Effector memory CD8-positive, alpha-beta T cell (primary cell): Measurements from ENCODE around the gene SLC20A1.
"Not testable (repeated sequence)": the region's sequence is repeated elsewhere in the genome, so short reads cannot be mapped to it uniquely, and the experiment has no call there.

Experiments used
- ATAC-seq: fragments of 150-1000 bp; cut with Tn5 transposase; replicated peaks from 2 replicates; pipeline ENCODE4 v1.10.0; 2021; ENCODE audit warnings: mild to moderate bottlenecking, moderate library complexity
- DNase-seq, 3 experiments: peaks; one replicate each; pipeline ENCODE4 v3.0.0; 2021
- H3K27ac Mint-ChIP-seq, 2 donors: one replicate each; pipeline ENCODE4 v1.8.0; 2022; ENCODE audit warnings: mild to moderate bottlenecking in 2 of 2, mixed read lengths in 2 of 2, moderate library complexity in 2 of 2
- H3K27me3 Mint-ChIP-seq, 2 donors: one replicate each; pipeline ENCODE4 v1.8.0; 2022; ENCODE audit warnings: mixed read lengths in 2 of 2
- H3K36me3 Mint-ChIP-seq: one replicate; pipeline ENCODE4 v1.8.0; 2022; ENCODE audit warnings: mild to moderate bottlenecking, moderate library complexity, mixed read lengths; ENCODE audit not compliant: insufficient read depth
- H3K4me1 Mint-ChIP-seq, 2 donors: one replicate each; pipeline ENCODE4 v1.8.0; 2022; ENCODE audit warnings: low read depth in 2 of 2, mixed read lengths in 2 of 2
- H3K4me3 Mint-ChIP-seq, 2 donors: one replicate each; pipeline ENCODE4 v1.8.0; 2022; ENCODE audit warnings: mild to moderate bottlenecking in 2 of 2, mixed read lengths in 2 of 2, moderate library complexity in 2 of 2
- H3K9me3 Mint-ChIP-seq, 2 donors: one replicate each; pipeline ENCODE4 v1.8.0; 2022; ENCODE audit warnings: mixed read lengths in 2 of 2

SLC20A1 gene

DNA sequence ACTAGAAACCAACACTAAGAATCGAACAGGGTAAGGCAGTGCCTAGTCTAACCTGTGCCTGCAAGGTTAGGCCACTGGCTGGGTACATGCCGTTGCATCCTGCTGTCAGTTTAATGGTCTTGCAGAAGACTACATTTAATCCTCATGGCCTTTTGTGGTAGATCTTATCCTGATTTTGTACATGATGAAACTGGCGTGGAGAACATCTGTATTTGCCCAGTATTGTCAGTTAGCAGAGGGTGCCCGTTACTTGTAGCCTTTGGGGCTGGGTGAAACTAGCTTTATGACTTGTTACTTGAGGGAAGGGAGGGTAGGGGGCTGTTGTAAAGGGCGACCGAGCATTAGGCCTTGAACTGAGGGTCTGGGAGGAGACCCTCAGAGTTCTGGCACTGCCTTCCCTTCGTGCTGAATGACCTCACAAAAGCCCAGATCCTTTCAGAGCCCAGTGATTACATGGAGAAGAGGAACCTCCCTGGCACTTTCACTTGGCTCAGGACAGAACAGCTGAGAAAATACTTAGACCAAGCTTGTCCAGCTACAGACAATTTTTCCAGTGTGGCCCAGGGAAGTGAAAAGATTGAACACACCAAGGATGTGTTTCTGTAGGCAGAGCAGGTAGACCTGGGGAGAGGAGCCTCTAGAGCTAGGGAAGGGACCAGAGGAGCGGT is 19.5 kb downstream of the SLC20A1 start:
- Mint-ChIP-seq H3K36me3 (peaks cover 61% of the 10 kb centered on the region), H3K4me3 (no peak overlapping the region), H3K9me3 (no peaks in the 10 kb centered on the region), H3K27ac (peak overlapping the region; percentile 83 to 89), H3K27me3 (no peaks in the 10 kb centered on the region), H3K4me1 (peaks cover 17 to 32% of the 10 kb centered on the region in 2 donors)
- DNase-seq, result no peak
- ATAC-seq, result no peak

DNA sequence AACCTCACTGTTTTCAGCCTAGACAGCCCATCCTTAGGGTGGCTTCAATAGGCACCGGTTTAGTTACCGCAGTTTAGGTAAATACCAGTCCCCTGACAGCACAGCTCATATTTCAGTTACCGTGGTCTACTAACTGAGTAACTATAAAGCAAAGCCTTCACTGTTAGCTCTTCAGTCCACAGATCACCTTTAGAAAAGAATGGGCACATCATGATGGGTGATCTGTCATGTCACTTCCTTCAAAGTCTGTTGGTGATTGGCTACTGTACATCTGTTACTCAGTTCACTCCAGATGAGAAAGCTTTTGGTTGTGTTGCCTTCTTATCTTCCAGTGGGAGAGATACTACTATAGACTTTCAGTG is 21.0 kb downstream of the SLC20A1 start:
- no peaks in the 10 kb centered on the region for H3K9me3 Mint-ChIP-seq
- H3K4me1 Mint-ChIP-seq, result peaks cover 10 to 22% of the 10 kb centered on the region in 2 donors
- peaks cover 46% of the 10 kb centered on the region for H3K36me3 Mint-ChIP-seq
- DNase-seq (no peak), ATAC-seq (no peak)
- peak overlapping the region; percentile 54 to 83 for H3K27ac Mint-ChIP-seq
- H3K27me3 Mint-ChIP-seq, result no peaks in the 10 kb centered on the region
- H3K4me3 Mint-ChIP-seq, result no peak overlapping the region

DNA sequence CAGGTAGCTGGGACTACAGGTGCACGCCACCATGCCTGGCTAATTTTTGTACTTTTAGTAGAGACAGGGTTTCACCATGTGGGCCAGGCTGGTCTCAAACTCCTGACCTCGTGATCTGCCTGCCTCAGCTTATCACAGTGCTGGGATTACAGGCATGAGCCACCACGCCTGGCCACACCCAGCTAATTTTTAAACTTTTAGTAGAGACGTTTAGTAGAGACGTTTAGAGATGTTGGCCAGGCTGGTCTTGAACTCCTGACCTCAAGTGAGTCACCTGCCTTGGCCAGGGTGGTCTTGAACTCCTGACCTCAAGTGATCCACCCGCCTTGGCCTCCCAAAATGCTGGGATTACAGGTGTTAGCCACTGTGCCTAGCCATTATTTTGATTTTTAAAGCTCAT is 21.8 kb downstream of the SLC20A1 start:
- not testable (repeated sequence) for H3K27me3 Mint-ChIP-seq, DNase-seq, H3K9me3 Mint-ChIP-seq, ATAC-seq, H3K4me3 Mint-ChIP-seq
- peaks cover 45% of the 10 kb centered on the region for H3K36me3 Mint-ChIP-seq
- peak overlapping the region in 1 of 2 donors; percentile 54 for H3K27ac Mint-ChIP-seq
- peaks cover 10 to 18% of the 10 kb centered on the region in 2 donors for H3K4me1 Mint-ChIP-seq

DNA sequence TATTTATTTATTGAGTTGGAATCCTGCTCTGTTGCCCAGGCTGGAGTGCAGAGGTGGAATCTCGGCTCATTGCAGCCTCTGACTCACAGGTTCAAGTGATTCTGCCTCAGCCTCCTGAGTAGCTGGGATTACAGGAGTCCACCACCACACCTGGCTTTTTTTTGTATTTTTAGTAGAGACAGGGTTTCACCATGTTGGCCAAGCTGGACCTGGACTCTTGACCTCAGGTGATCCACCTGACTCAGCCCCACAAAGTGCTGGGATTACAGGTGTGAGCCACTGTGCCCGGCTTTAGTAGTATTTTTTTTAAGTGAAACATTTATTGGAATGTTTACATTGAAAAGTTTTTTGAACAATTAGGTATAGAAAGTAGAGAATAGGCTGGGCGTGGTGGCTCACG is 23.9 kb downstream of the SLC20A1 start:
- DNase-seq (no peak), ATAC-seq (no peak)
- H3K27ac Mint-ChIP-seq, result no peak overlapping the region
- H3K36me3 Mint-ChIP-seq, result peaks cover 32% of the 10 kb centered on the region
- no peaks in the 10 kb centered on the region for H3K27me3 Mint-ChIP-seq
- no peaks in the 10 kb centered on the region for H3K9me3 Mint-ChIP-seq
- H3K4me1 Mint-ChIP-seq, result peaks cover 4 to 5% of the 10 kb centered on the region in 2 donors
- H3K4me3 Mint-ChIP-seq, result no peak overlapping the region

DNA sequence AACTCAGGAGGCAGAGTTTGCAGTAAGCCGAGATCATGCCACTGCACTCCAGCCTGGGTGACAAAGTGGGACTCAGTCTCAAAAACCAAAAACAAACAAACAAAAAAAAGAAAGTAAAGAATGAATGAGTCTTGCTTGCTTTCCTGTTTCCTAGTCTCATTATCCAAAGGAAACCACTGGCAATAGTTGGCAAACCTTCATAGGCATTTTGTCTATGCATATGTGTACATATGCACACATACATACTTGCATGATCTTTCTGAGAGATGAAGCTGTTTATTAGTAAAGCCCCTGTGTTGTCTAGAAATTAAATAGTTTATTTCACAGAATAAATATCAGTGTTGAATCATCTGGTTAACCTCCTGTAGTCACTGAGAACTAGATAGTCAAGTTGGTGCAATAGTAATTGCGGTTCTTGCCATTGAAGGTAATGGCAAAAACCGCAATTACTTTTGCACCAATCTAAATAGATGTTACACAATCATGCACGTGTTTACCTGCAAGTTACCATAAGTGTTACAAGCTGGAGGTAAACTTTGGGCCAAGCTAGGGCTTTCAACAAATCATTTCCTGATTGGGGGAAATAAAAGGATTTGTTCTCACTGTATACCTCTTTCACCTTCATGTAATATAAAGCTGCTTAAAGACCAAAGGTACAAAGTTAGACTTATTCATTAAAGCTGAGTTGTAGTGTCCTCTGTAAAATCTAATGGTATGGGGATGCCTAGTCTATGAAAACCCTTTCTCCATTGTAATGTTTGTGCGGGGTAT is 24.7 kb downstream of the SLC20A1 start:
- Mint-ChIP-seq H3K4me3 (no peak overlapping the region), H3K9me3 (no peaks in the 10 kb centered on the region), H3K27ac (peak overlapping the region in 1 of 2 donors; percentile 30), H3K36me3 (peaks cover 24% of the 10 kb centered on the region), H3K27me3 (no peaks in the 10 kb centered on the region), H3K4me1 (peaks cover 1 to 3% of the 10 kb centered on the region in 2 donors)
- no peak for ATAC-seq
- no peak for DNase-seq

DNA sequence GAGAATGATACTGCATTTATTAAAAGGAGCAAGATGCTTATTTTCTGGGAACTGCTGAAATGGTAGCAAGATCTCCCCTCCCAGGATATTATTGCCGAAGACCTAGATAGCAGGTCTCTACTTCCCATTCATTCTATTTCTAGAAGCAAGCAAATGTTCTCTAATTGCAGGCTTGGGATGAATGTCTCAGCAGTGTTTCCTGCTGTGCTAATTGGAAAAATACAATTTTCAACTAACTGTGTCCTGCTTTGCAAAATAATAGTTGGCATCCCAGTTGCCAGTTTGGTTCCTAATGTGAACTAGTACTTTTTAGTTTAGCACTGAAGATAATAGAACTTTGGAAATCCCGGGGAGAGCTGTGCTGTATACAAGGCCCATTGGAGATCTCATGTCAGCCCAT is 26.1 kb downstream of the SLC20A1 start:
- no peak for DNase-seq
- H3K27ac Mint-ChIP-seq, result peak overlapping the region in 1 of 2 donors; percentile 30
- no peak for ATAC-seq
- H3K27me3 Mint-ChIP-seq, result no peaks in the 10 kb centered on the region
- H3K4me1 Mint-ChIP-seq, result peaks cover 0 to 3% of the 10 kb centered on the region in 2 donors
- H3K4me3 Mint-ChIP-seq, result no peak overlapping the region
- no peaks in the 10 kb centered on the region for H3K9me3 Mint-ChIP-seq
- H3K36me3 Mint-ChIP-seq, result peaks cover 24% of the 10 kb centered on the region

DNA sequence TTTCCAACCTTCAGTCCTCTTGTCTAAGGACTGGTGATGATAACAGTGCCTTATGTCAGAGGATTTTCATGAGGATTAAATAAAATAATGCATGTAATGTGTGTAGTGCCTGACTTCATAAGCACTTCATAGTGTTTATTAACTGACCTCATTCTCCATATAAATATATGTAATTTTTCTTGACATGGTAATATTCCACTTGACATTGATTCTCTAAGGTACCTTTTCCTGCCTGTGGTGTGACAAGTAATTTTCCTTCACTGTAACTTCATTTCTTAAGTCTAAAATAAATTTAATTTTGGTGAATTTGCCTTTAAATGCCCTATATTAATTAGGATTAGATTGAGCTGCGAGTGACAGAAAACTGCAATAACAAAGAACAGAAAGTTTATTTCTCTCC is 27.3 kb downstream of the SLC20A1 start:
- H3K36me3 Mint-ChIP-seq, result peaks cover 15% of the 10 kb centered on the region
- H3K9me3 Mint-ChIP-seq, result no peaks in the 10 kb centered on the region
- peaks cover 0 to 3% of the 10 kb centered on the region in 2 donors for H3K4me1 Mint-ChIP-seq
- no peaks in the 10 kb centered on the region for H3K27me3 Mint-ChIP-seq
- no peak overlapping the region for H3K27ac Mint-ChIP-seq
- no peak for ATAC-seq
- DNase-seq, result no peak
- H3K4me3 Mint-ChIP-seq, result no peak overlapping the region

DNA sequence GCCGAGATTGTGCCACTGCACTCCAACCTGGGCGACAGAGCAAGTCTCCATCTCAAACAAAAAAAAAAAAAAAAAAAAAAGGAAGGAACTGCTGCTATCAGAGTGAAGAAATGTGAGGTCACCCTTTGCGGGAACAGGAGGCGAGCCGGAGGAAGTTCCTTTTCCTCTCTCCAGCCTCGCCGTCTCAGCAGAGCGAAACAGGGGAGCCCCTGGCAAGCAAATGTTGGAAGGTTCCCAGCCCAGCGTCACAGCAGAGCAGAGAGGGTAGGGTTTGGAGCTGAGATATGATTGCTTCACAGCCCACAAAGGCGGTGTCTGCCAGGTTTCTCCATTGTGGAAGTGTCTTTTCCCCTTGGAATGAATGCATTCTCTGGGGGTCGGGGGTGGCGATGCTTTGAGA is 28.5 kb downstream of the SLC20A1 start:
- no peak overlapping the region for H3K4me3 Mint-ChIP-seq
- no peak overlapping the region for H3K27ac Mint-ChIP-seq
- peaks cover 0 to 3% of the 10 kb centered on the region in 2 donors for H3K4me1 Mint-ChIP-seq
- peaks cover 15% of the 10 kb centered on the region for H3K36me3 Mint-ChIP-seq
- DNase-seq (no peak), ATAC-seq (no peak)
- no peaks in the 10 kb centered on the region for H3K9me3 Mint-ChIP-seq
- H3K27me3 Mint-ChIP-seq, result no peaks in the 10 kb centered on the region

DNA sequence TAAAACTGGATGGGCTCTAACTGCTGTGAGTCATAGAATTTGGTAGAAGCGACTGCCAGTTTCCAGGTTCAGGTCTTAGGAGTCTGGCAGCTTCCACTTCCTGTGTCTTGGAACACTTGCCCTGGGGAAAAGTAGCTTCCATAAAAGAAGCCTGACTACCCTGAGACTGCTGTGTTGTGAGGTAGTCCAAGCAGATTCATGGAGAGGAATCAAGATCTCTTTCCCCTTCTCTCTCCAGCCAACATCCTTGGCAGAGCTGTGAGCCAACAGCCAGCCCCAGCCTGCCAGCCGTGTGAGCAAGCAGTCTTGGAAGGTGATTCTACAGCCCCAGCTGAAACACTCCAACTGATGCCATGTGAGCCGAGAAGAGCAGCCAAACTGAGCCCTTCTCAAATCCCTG is 33.7 kb downstream of the SLC20A1 start:
- Mint-ChIP-seq H3K27me3 (no peaks in the 10 kb centered on the region), H3K9me3 (no peaks in the 10 kb centered on the region), H3K4me3 (no peak overlapping the region), H3K4me1 (peaks cover 7 to 10% of the 10 kb centered on the region in 2 donors), H3K27ac (no peak overlapping the region), H3K36me3 (no peaks in the 10 kb centered on the region)
- no peak for DNase-seq
- no peak for ATAC-seq

DNA sequence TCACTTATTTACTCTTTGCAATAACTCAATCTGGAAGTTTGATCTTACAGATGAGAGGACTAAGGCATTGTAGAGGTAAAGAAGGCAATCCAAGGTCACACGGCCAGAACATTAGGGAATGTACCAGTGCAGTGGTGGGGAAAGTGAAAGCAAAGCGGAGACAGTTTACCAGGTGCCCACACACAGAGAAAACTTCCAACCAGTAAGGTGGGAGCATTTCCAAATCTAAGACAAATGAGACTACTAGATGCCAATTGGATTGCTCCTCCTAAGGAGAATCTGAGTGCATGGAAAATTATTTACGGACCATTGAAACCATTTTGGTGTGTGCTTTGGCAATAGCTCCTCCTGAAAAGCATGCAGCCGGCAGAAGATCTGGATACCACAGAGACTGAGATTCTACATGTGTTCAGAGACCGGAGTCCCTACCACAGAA is 34.9 kb downstream of the SLC20A1 start:
- ATAC-seq (no peak), DNase-seq (no peak)
- Mint-ChIP-seq H3K9me3 (no peaks in the 10 kb centered on the region), H3K27me3 (no peaks in the 10 kb centered on the region), H3K36me3 (no peaks in the 10 kb centered on the region), H3K4me3 (no peak overlapping the region), H3K27ac (no peak overlapping the region), H3K4me1 (peaks cover 7 to 13% of the 10 kb centered on the region in 2 donors)

DNA sequence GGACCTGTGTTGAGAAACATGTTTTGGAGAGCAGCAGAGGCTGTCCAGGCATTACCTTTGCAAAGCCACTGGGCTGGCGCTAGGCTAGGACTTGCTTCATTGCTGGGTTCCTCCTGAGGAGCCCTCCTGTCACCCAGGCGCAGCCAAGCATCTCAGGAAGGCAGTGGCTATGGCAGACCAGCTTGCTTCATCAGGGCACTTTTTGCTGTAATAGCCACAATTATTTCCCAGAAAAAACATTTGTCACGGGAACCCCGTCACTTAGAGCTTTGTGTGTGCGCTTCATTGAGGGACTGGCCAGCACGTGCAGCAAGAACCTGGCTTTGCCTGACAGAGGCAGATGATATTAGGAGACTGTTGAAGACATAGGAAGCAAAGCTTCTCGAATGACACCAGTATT is 36.4 kb downstream of the SLC20A1 start:
- Mint-ChIP-seq H3K9me3 (no peaks in the 10 kb centered on the region), H3K4me1 (peaks cover 7 to 13% of the 10 kb centered on the region in 2 donors), H3K36me3 (no peaks in the 10 kb centered on the region), H3K27ac (peak overlapping the region; percentile 53 to 62), H3K4me3 (no peak overlapping the region), H3K27me3 (no peaks in the 10 kb centered on the region)
- no peak for DNase-seq
- no peak for ATAC-seq

DNA sequence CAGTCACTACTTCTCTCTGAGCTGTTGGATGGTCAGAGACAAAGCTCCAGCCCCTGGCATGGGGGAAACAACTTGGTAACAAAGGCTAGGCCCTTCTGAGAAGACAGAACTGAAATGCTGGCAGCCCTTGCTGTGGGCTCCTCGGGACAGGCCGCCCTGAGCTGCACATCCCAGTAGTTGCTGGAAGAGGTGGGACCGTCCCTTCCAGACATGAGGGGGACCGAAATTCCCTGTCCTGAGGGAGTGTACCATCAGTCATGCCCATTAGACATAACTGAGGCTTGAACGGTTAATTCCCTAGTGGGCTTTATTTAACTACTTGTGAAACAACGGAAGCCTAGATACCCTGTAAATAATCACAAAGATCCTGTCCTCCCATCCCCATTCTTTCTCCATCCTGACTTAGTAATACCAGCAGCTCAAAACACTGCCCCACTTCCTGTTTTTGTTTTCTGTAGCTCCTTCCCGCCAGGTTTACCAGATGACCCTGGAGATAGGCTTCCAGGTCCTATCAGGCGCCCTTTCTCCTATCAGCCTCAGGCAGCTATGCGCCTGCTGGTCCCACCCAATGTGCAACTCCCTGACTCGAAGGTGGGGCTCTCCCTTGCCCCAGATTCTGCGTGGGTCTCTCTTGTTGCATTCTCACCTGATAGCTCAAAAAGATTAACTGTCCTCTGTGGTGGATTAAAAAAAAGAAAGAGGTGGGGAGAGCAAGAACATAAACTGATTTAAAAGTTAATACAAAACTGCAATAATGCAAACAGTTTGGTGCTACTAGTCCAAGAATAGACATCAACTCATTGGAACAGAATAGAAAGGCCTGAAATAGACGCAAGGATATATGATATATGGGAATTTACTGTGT is 38.0 kb downstream of the SLC20A1 start:
- DNase-seq (no peak), ATAC-seq (peak; percentile 59)
- peaks cover 7 to 13% of the 10 kb centered on the region in 2 donors for H3K4me1 Mint-ChIP-seq
- no peaks in the 10 kb centered on the region for H3K27me3 Mint-ChIP-seq
- no peaks in the 10 kb centered on the region for H3K36me3 Mint-ChIP-seq
- no peaks in the 10 kb centered on the region for H3K9me3 Mint-ChIP-seq
- H3K27ac Mint-ChIP-seq, result peak overlapping the region in 1 of 2 donors; percentile 44
- peak overlapping the region; percentile 7 to 34 for H3K4me3 Mint-ChIP-seq

DNA sequence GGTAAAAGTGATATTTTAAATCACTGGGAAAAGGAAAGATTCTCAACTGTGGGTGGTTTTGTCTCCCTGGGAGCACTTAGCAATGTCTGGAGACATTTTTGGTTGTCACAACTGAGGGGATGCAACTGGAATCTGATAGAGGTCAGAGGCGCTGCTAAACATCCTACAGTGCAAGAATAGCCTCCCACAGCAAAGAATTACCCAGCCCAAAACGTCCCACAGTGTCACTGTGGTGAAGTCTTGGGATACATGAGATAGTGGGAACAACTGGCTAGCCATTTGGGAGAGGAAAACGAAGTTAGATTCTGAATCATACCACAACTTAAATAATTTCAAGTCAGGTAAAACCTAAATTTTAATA is 38.7 kb downstream of the SLC20A1 start:
- Mint-ChIP-seq H3K27ac (peak overlapping the region in 1 of 2 donors; percentile 44), H3K4me3 (peak overlapping the region; percentile 7 to 34), H3K4me1 (peaks cover 7 to 13% of the 10 kb centered on the region in 2 donors), H3K36me3 (no peaks in the 10 kb centered on the region), H3K27me3 (no peaks in the 10 kb centered on the region), H3K9me3 (no peaks in the 10 kb centered on the region)
- DNase-seq (no peak), ATAC-seq (no peak)
